ENCODE results near the gene ITPRIPL1.

GRCh38 chr2:96318723-96319122, 6.4 kb upstream of the ITPRIPL1 start:
- TF ChIP-seq POLR2A (IDR thresholded peaks at IDR 0.05) (no peak), CTCF (IDR thresholded peaks at IDR 0.05) (no peak), POLR2AphosphoS5 (IDR thresholded peaks at IDR 0.05) (no peak)

Data from stomach (tissue), 4 donors.